B cell (primary cell): ENCODE data around the gene LRRC63. TPM values are rescaled to one million over a fixed set of nuclear protein-coding genes. Genes with fewer than 3 reads are reported as not detected.

Experiments
- ATAC-seq: fragments of 200-7000 bp; cut with Tn5 transposase; one replicate; pipeline ENCODE4 v1.10.0; 2021; ENCODE audit warnings: low read depth, mild to moderate bottlenecking, moderate number of reproducible peaks, moderate library complexity
- CTCF ChIA-PET: fragments of 350-600 bp; sonication (Branson Sonifier 250); formaldehyde crosslinking; loops from one replicate; lab custom pipeline; 2021; ENCODE audit warnings: antibody characterized with exemption, inconsistent platforms; lab: Charles Lee
- POLR2A ChIA-PET: fragments of 350-600 bp; sonication (Branson Sonifier 250); formaldehyde crosslinking; loops from one replicate; lab custom pipeline; 2021; ENCODE audit warnings: antibody characterized with exemption; lab: Charles Lee
- DNase-seq: peaks from one replicate; pipeline ENCODE4 v3.0.0; 2013
- H2AFZ ChIP-seq: 2 replicates; pipeline ENCODE4 v1.6.1; 2012; ENCODE audit warnings: mild to moderate bottlenecking, low read depth, low read length; ENCODE audit not compliant: insufficient read depth, poor library complexity, severe bottlenecking
- H3K27ac ChIP-seq, 2 donors: 1 replicate in 1 of 2; 2 replicates in 1 of 2; pipeline ENCODE4 v1.5.1; 2012 to 2013; ENCODE audit warnings: low read length in 2 of 2, mild to moderate bottlenecking in 2 of 2, moderate library complexity in 1 of 2
- H3K27me3 ChIP-seq, 4 experiments: fragments of 200-600 bp in 1 of 4; sonication (generic) in 1 of 4; replicated peaks in 1 of 4; 1 replicate in 2 of 4; 2 replicates in 2 of 4; pipeline versions ENCODE4 v1.6.1 to v1.7.0; 2013 to 2016; ENCODE audit warnings: low read length in 3 of 4, mild to moderate bottlenecking in 2 of 4, mixed read lengths in 1 of 4, moderate library complexity in 1 of 4; ENCODE audit not compliant: insufficient read depth in 4 of 4, control insufficient read depth in 3 of 4; ENCODE audit errors: control extremely low read depth in 1 of 4
- H3K36me3 ChIP-seq, 2 experiments: replicated peaks in 1 of 2; 1 replicate in 1 of 2; 2 replicates in 1 of 2; pipeline versions ENCODE4 v1.6.1 to v1.7.1; 2013; ENCODE audit warnings: low read length in 1 of 2; ENCODE audit not compliant: insufficient read depth in 2 of 2, control insufficient read depth in 1 of 2; ENCODE audit errors: control extremely low read depth in 1 of 2, extremely low read depth in 1 of 2
- H3K4me1 ChIP-seq, 2 donors: fragments of 200-600 bp in 1 of 2; sonication (generic) in 1 of 2; 1 replicate in 1 of 2; 2 replicates in 1 of 2; pipeline versions ENCODE4 v1.5.1 to v1.6.1; 2013 to 2017; ENCODE audit warnings: low read length in 2 of 2; ENCODE audit not compliant: control insufficient read depth in 2 of 2, insufficient read depth in 2 of 2
- H3K4me2 ChIP-seq: replicated peaks from 2 replicates; pipeline ENCODE3; 2012; ENCODE audit warnings: mild to moderate bottlenecking, low read depth, low read length; ENCODE audit not compliant: poor library complexity, severe bottlenecking
- H3K4me3 ChIP-seq, 5 experiments: fragments of 200-600 bp in 1 of 5; sonication (generic) in 1 of 5; 1 replicate in 3 of 5; 2 replicates in 2 of 5; pipeline versions ENCODE4 v1.5.1 to v1.7.0; 2011 to 2016; ENCODE audit warnings: low read length in 4 of 5, mild to moderate bottlenecking in 4 of 5, low read depth in 2 of 5, control low read depth in 1 of 5, moderate library complexity in 1 of 5; ENCODE audit not compliant: insufficient read depth in 1 of 5; ENCODE audit errors: control extremely low read depth in 1 of 5, extremely low read depth in 1 of 5
- H3K79me2 ChIP-seq: fragments of 200-600 bp; sonication (generic); one replicate; pipeline ENCODE4 v1.6.0; 2016; ENCODE audit warnings: low read length; ENCODE audit not compliant: control insufficient read depth, insufficient read depth
- H3K9ac ChIP-seq: fragments of 200-600 bp; sonication (generic); 2 replicates; pipeline ENCODE4 v1.6.1; 2017; ENCODE audit warnings: mild to moderate bottlenecking, low read length, moderate library complexity
- H3K9me3 ChIP-seq, 3 donors: one replicate each; pipeline versions ENCODE4 v1.6.1 to v1.7.1; 2013; ENCODE audit warnings: low read length in 2 of 3; ENCODE audit not compliant: control insufficient read depth in 2 of 3, insufficient read depth in 1 of 3; ENCODE audit errors: control extremely low read depth in 1 of 3
- H4K20me1 ChIP-seq: 2 replicates; pipeline ENCODE4 v1.6.0; 2012; ENCODE audit warnings: mild to moderate bottlenecking, low read length; ENCODE audit not compliant: insufficient read depth, control insufficient read depth, poor library complexity, severe bottlenecking
- H3K27ac Mint-ChIP-seq: one replicate; pipeline ENCODE4 v1.8.0; 2021; ENCODE audit warnings: mixed read lengths
- H3K27me3 Mint-ChIP-seq: one replicate; pipeline ENCODE4 v1.8.0; 2021; ENCODE audit warnings: mixed read lengths
- H3K4me1 Mint-ChIP-seq: one replicate; pipeline ENCODE4 v1.8.0; 2021; ENCODE audit warnings: mixed read lengths
- H3K4me3 Mint-ChIP-seq: one replicate; pipeline ENCODE4 v1.8.0; 2021; ENCODE audit warnings: mixed read lengths
- H3K9me3 Mint-ChIP-seq: one replicate; pipeline ENCODE4 v1.8.0; 2022; ENCODE audit warnings: mixed read lengths; ENCODE audit not compliant: insufficient read depth
- EZH2 ChIP-seq: IDR thresholded peaks from 2 replicates; pipeline ENCODE4 v1.6.1; 2012; ENCODE audit warnings: borderline replicate concordance, low read depth, mild to moderate bottlenecking, moderate library complexity, low read length; ENCODE audit not compliant: insufficient read depth, poor library complexity, severe bottlenecking
- WGBS: methylation state at CpG from one replicate; pipeline ENCODE4 v1.1.5; 2013; ENCODE audit warnings: missing lambda C conversion rate; ENCODE audit not compliant: insufficient coverage; 5-methylcytosine and 5-hydroxymethylcytosine counted together
- intact Hi-C: fragments of 100-400 bp; cut with micrococcal nuclease; formaldehyde crosslinking; loops from one replicate; pipeline ENCODE4 v1.10.0; 2022
- polyA plus RNA-seq: library from polyadenylated mRNA; depleted of rRNA; stranded (reverse); fragments of >200 nt; gene quantifications from 2 replicates; pipeline ENCODE4 v1.2.3, GENCODE V29; 2012
- total RNA-seq, 2 donors: library from RNA; stranded (reverse); fragments of 120-200 nt in 1 of 2; gene quantifications; 1 replicate in 1 of 2; 2 replicates in 1 of 2; pipeline versions ENCODE4 v1.2.3 to v1.2.4, GENCODE V29; 2013 to 2022
- TF ChIP-seq, protein P1 (sequence below): fragments of 200-600 bp; IDR thresholded peaks from one replicate; pipeline ENCODE4 v1.8.0; 2022; ENCODE audit warnings: antibody characterized with exemption, mild to moderate bottlenecking

The LRRC63 gene
- total and polyA plus RNA-seq, 2 donors (not counting 1 experiment from before 2014, with no cell fraction given) = 0.06 to 0.25 TPM

DNA sequence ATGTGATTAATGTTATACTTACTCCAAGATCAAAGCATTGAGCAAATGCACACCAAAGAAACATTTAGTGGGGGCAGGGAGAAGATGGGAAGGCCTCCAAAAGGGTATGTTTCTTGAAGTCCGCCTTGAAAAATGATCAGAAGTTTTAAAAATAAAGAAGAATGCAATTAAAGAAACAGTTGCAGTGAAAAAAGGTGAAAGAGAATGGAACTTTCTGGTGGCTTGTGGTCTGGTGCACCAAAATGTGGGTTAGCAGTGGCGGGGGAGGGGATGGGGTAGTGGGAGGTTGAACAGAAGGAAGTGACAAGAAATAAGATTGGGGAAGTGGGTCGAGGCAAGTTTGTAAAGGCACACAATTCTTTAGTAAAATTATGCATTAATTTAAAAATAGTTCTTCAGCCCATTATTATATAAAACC is 32.2 kb upstream of the LRRC63 start:
- peak overlapping the region; percentile 87 for H3K27ac Mint-ChIP-seq
- Histone ChIP-seq H3K79me2 (peaks cover 96% of the 10 kb centered on the region), H3K27ac (peak overlapping the region; percentile 79 to 91), H3K4me2 (peak overlapping the region; percentile 90), H3K4me3 (peak overlapping the region; percentile 81 to 99 (median 95)), H3K9ac (peak overlapping the region; percentile 92), H2AFZ (no peak overlapping the region), H3K9me3 (no peaks in the 10 kb centered on the region), H3K36me3 (peaks cover 0 to 3% of the 10 kb centered on the region in 2 experiments), H3K4me1 (peaks cover 65% of the 10 kb centered on the region in 2 donors), H4K20me1 (peaks cover 27% of the 10 kb centered on the region), H3K27me3 (no peaks in the 10 kb centered on the region)
- no peaks in the 10 kb centered on the region for H3K9me3 Mint-ChIP-seq
- H3K4me1 Mint-ChIP-seq = peaks cover 76% of the 10 kb centered on the region
- DNase-seq (peak; percentile 82), ATAC-seq (peak; percentile 23)
- H3K4me3 Mint-ChIP-seq = peak overlapping the region; percentile 98
- CTCF ChIA-PET = interaction anchor here (1.1 to 17.4 kb wide), 5 partner anchors 8 to 20 kb away, joined by 4 to 225 read pairs (median 10); no protein-coding TSS in a partner anchor
- WGBS = 0% methylated on average over 2 of the region's 3 CpGs
- POLR2A ChIA-PET = no interaction called here
- intact Hi-C loops = loop anchor here (5.0 to 10.0 kb wide), 2 partner anchors 415 to 1262 kb away; no protein-coding TSS in a partner anchor
- H3K27me3 Mint-ChIP-seq = no peaks in the 10 kb centered on the region
- TF ChIP-seq EZH2 = no peak
- TF ChIP-seq, protein P1, sequence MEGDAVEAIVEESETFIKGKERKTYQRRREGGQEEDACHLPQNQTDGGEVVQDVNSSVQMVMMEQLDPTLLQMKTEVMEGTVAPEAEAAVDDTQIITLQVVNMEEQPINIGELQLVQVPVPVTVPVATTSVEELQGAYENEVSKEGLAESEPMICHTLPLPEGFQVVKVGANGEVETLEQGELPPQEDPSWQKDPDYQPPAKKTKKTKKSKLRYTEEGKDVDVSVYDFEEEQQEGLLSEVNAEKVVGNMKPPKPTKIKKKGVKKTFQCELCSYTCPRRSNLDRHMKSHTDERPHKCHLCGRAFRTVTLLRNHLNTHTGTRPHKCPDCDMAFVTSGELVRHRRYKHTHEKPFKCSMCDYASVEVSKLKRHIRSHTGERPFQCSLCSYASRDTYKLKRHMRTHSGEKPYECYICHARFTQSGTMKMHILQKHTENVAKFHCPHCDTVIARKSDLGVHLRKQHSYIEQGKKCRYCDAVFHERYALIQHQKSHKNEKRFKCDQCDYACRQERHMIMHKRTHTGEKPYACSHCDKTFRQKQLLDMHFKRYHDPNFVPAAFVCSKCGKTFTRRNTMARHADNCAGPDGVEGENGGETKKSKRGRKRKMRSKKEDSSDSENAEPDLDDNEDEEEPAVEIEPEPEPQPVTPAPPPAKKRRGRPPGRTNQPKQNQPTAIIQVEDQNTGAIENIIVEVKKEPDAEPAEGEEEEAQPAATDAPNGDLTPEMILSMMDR = no peak
